ENCODE data around the gene UBE2F. TPM values are rescaled to one million over a fixed set of nuclear protein-coding genes. Genes with fewer than 3 reads are reported as not detected.

The UBE2F gene
- total and polyA plus RNA-seq, 9 of the 15 experiments (the other 6 are each of a cell fraction or from before 2014, with no cell fraction given): 18.1 to 88.1 (median 53.0) TPM

DNA sequence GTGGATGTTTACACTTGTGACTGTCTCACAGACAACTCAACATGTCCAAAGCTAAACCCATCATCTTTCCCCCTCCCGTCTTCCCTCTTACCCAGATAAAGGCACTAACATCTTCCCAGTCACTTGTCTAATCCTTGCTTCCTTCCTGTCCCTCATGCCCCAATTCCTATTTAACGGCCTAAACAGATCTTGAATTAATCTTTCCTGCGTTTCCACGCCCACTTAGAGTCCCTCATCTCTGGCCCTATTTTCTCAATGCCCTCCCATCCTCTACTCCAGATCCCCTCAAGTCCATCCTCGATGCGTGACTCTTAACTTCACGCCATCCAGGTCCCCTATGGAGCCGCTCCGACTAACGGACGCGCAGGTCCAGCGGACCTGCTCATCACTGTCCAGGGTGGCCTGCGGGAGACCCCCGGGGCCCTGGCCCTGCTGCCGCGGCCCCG lies 93.3 kb downstream of the UBE2F start:
- Histone ChIP-seq H2AFZ (ENCODE audit: low read depth, low read length) (peak overlapping the region; percentile 77), H3K27ac (ENCODE audit: extremely low read depth, low read depth, low read length) (peak overlapping the region; percentile 82), H3K4me2 (ENCODE audit: insufficient read depth, low read length) (peak overlapping the region; percentile 92), H3K79me2 (ENCODE audit: control insufficient read depth, insufficient read depth, low read length) (peaks cover 40% of the 10 kb centered on the region), H3K9me1 (ENCODE audit: control insufficient read depth, insufficient read depth, low read length) (no peaks in the 10 kb centered on the region), H3K9ac (ENCODE audit: insufficient read depth in 1 of 2, low read depth in 2 of 2, low read length in 2 of 2) (peak overlapping the region; percentile 85 to 91), H3K27me3 (ENCODE audit: control insufficient read depth in 2 of 2, insufficient read depth in 2 of 2, low read length in 2 of 2) (no peaks in the 10 kb centered on the region), H4K20me1 (replicated peaks; ENCODE audit: control insufficient read depth, insufficient read depth, low read length) (no peaks in the 10 kb centered on the region), H3K36me3 (ENCODE audit: control insufficient read depth, insufficient read depth, low read length) (peaks cover 18% of the 10 kb centered on the region), H3K4me3 (peak overlapping the region; percentile 74), H3K4me1 (replicated peaks in 1 of 2; ENCODE audit: control insufficient read depth in 2 of 2, insufficient read depth in 2 of 2, low read length in 2 of 2) (peaks cover 4 to 9% of the 10 kb centered on the region in 2 experiments; a peak in 4 of 5 replicates), H3K9me3 (replicated peaks; ENCODE audit: control insufficient read depth, insufficient read depth, low read depth, low read length) (0 out of 2 replicates have a peak, but pooled peaks cover 1% of the 10 kb centered on the region)
- 0% methylated on average over 13 of the region's 18 CpGs for WGBS (ENCODE audit: insufficient coverage, low coverage, missing lambda C conversion rate)
- intact Hi-C loops (cut with micrococcal nuclease): no loop called here
- in situ Hi-C loops (cut with MboI): no loop called here
- no TSS peak for BruUV-seq (replicated peaks)
- FAIRE-seq (no peak), ATAC-seq (no peak), DNase-seq (ENCODE audit: extremely low read depth in 1 of 4, low spot score in 3 of 4) (no peak)
- POLR2A ChIA-PET: interaction anchor here (0.7 to 1.3 kb wide), 3 partner anchors 20 to 167 kb away, joined by 3 read pairs; no protein-coding TSS in a partner anchor
- CTCF ChIA-PET (ENCODE audit: low intra/inter-chr PET ratio): no interaction called here
- TF ChIP-seq ARID1B (IDR thresholded peaks at IDR 0.05): 0 out of 2 replicates have a peak, but pooled peaks have one; percentile 21
- TF ChIP-seq, protein P1, sequence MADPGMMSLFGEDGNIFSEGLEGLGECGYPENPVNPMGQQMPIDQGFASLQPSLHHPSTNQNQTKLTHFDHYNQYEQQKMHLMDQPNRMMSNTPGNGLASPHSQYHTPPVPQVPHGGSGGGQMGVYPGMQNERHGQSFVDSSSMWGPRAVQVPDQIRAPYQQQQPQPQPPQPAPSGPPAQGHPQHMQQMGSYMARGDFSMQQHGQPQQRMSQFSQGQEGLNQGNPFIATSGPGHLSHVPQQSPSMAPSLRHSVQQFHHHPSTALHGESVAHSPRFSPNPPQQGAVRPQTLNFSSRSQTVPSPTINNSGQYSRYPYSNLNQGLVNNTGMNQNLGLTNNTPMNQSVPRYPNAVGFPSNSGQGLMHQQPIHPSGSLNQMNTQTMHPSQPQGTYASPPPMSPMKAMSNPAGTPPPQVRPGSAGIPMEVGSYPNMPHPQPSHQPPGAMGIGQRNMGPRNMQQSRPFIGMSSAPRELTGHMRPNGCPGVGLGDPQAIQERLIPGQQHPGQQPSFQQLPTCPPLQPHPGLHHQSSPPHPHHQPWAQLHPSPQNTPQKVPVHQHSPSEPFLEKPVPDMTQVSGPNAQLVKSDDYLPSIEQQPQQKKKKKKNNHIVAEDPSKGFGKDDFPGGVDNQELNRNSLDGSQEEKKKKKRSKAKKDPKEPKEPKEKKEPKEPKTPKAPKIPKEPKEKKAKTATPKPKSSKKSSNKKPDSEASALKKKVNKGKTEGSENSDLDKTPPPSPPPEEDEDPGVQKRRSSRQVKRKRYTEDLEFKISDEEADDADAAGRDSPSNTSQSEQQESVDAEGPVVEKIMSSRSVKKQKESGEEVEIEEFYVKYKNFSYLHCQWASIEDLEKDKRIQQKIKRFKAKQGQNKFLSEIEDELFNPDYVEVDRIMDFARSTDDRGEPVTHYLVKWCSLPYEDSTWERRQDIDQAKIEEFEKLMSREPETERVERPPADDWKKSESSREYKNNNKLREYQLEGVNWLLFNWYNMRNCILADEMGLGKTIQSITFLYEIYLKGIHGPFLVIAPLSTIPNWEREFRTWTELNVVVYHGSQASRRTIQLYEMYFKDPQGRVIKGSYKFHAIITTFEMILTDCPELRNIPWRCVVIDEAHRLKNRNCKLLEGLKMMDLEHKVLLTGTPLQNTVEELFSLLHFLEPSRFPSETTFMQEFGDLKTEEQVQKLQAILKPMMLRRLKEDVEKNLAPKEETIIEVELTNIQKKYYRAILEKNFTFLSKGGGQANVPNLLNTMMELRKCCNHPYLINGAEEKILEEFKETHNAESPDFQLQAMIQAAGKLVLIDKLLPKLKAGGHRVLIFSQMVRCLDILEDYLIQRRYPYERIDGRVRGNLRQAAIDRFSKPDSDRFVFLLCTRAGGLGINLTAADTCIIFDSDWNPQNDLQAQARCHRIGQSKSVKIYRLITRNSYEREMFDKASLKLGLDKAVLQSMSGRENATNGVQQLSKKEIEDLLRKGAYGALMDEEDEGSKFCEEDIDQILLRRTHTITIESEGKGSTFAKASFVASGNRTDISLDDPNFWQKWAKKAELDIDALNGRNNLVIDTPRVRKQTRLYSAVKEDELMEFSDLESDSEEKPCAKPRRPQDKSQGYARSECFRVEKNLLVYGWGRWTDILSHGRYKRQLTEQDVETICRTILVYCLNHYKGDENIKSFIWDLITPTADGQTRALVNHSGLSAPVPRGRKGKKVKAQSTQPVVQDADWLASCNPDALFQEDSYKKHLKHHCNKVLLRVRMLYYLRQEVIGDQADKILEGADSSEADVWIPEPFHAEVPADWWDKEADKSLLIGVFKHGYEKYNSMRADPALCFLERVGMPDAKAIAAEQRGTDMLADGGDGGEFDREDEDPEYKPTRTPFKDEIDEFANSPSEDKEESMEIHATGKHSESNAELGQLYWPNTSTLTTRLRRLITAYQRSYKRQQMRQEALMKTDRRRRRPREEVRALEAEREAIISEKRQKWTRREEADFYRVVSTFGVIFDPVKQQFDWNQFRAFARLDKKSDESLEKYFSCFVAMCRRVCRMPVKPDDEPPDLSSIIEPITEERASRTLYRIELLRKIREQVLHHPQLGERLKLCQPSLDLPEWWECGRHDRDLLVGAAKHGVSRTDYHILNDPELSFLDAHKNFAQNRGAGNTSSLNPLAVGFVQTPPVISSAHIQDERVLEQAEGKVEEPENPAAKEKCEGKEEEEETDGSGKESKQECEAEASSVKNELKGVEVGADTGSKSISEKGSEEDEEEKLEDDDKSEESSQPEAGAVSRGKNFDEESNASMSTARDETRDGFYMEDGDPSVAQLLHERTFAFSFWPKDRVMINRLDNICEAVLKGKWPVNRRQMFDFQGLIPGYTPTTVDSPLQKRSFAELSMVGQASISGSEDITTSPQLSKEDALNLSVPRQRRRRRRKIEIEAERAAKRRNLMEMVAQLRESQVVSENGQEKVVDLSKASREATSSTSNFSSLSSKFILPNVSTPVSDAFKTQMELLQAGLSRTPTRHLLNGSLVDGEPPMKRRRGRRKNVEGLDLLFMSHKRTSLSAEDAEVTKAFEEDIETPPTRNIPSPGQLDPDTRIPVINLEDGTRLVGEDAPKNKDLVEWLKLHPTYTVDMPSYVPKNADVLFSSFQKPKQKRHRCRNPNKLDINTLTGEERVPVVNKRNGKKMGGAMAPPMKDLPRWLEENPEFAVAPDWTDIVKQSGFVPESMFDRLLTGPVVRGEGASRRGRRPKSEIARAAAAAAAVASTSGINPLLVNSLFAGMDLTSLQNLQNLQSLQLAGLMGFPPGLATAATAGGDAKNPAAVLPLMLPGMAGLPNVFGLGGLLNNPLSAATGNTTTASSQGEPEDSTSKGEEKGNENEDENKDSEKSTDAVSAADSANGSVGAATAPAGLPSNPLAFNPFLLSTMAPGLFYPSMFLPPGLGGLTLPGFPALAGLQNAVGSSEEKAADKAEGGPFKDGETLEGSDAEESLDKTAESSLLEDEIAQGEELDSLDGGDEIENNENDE (IDR thresholded peaks at IDR 0.05; ENCODE audit: low read depth, low read length): no peak
- TF ChIP-seq, protein P2, sequence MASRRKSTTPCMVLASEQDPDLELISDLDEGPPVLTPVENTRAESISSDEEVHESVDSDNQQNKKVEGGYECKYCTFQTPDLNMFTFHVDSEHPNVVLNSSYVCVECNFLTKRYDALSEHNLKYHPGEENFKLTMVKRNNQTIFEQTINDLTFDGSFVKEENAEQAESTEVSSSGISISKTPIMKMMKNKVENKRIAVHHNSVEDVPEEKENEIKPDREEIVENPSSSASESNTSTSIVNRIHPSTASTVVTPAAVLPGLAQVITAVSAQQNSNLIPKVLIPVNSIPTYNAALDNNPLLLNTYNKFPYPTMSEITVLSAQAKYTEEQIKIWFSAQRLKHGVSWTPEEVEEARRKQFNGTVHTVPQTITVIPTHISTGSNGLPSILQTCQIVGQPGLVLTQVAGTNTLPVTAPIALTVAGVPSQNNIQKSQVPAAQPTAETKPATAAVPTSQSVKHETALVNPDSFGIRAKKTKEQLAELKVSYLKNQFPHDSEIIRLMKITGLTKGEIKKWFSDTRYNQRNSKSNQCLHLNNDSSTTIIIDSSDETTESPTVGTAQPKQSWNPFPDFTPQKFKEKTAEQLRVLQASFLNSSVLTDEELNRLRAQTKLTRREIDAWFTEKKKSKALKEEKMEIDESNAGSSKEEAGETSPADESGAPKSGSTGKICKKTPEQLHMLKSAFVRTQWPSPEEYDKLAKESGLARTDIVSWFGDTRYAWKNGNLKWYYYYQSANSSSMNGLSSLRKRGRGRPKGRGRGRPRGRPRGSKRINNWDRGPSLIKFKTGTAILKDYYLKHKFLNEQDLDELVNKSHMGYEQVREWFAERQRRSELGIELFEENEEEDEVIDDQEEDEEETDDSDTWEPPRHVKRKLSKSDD (conservative IDR thresholded peaks at IDR 0.05; ENCODE audit: low read length): no peak
- TF ChIP-seq ZNF507 (tag; conservative IDR thresholded peaks at IDR 0.05): no peak
- TF ChIP-seq CC2D1A (IDR thresholded peaks at IDR 0.05): no peak
- TF ChIP-seq TAF9B (IDR thresholded peaks at IDR 0.05; ENCODE audit: partially characterized antibody): no peak
- 0 out of 2 replicates have a peak, but pooled peaks have one; percentile 47 for TF ChIP-seq ZNF589 (CRISPR knock-in tag; IDR thresholded peaks at IDR 0.05; ENCODE audit: low read depth)
- TF ChIP-seq ELF1 (tag; IDR thresholded peaks at IDR 0.05): peak; percentile 36; the same call in 1 of the 2 replicates
- no peak for TF ChIP-seq EZH2 (IDR thresholded peaks at IDR 0.05; ENCODE audit: borderline replicate concordance, low read depth, low read length)

Measured in K562 (cell line).